Endothelial cell of umbilical vein (primary cell): ENCODE data around the gene DHX34.

ENCODE experiments used
- CTCF ChIP-seq, 2 donors: IDR thresholded peaks; 1 replicate in 1 of 2; 2 replicates in 1 of 2; pipeline ENCODE4 v1.5.1; 2011; ENCODE audit warnings: low read length in 2 of 2, mild to moderate bottlenecking in 2 of 2, moderate library complexity in 2 of 2, control low read depth in 1 of 2, inconsistent platforms in 1 of 2, low read depth in 1 of 2; ENCODE audit not compliant: insufficient read depth in 1 of 2; ENCODE audit errors: extremely low read depth in 1 of 2
- EZH2 ChIP-seq: IDR thresholded peaks from 2 replicates; pipeline ENCODE4 v1.6.1; 2012; ENCODE audit warnings: borderline replicate concordance, low read depth, mild to moderate bottlenecking, moderate library complexity, low read length, inconsistent platforms; ENCODE audit not compliant: severe bottlenecking
- MAX ChIP-seq: IDR thresholded peaks from 2 replicates; pipeline ENCODE4 v1.6.1; 2011; ENCODE audit not compliant: insufficient read depth, insufficient read length
- POLR2A ChIP-seq: IDR thresholded peaks from 2 replicates; pipeline ENCODE4 v1.6.1; 2012; ENCODE audit warnings: low read depth, mild to moderate bottlenecking, control low read depth, low read length
- POLR2AphosphoS5 ChIP-seq: IDR thresholded peaks from 2 replicates; pipeline ENCODE4 v1.6.1; 2012; ENCODE audit warnings: low read depth, mild to moderate bottlenecking, control low read depth, low read length, moderate library complexity; ENCODE audit not compliant: insufficient read depth

- no peak for TF ChIP-seq CTCF (IDR thresholded peaks at IDR 0.05; ENCODE audit: extremely low read depth in 1 of 2, insufficient read depth in 1 of 2, low read depth in 1 of 2, low read length in 2 of 2)
- TF ChIP-seq POLR2AphosphoS5: no peak
- no peak for TF ChIP-seq EZH2
- no peak for TF ChIP-seq POLR2A
- TF ChIP-seq MAX: no peak
Measured at GRCh38 chr19:47380559-47380958, 31.4 kb downstream of the DHX34 start.
